Measurements from ENCODE around the gene ERCC5.

The ERCC5 gene

DNA sequence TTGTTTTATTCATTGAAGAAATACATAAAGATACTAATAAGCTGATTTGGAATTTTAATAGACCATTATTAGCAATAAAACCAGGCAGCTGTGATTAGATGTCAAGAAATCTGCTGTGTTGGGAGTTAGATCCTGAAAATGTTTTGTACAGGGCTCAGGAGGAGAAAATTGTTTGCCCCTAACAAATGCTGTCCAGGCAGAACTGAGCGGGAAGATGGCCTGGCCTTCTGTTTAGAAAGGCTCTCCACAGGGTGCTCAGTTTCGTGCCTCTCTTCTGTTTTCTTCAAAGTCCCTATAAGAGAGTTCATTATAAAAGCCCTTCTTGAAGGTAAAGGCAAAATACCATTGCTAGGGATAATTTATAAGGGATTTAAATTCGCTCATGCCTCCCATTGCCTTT lies 64.1 kb downstream of the ERCC5 start:
- Mint-ChIP-seq H3K27me3 (ENCODE audit: low read depth) (peaks cover 6% of the 10 kb centered on the region), H3K4me3 (no peak overlapping the region), H3K4me1 (ENCODE audit: low read depth) (no peaks in the 10 kb centered on the region), H3K9me3 (no peaks in the 10 kb centered on the region), H3K36me3 (ENCODE audit: low read depth) (no peaks in the 10 kb centered on the region), H3K27ac (no peak overlapping the region)
- DNase-seq (ENCODE audit: low spot score) = no peak

DNA sequence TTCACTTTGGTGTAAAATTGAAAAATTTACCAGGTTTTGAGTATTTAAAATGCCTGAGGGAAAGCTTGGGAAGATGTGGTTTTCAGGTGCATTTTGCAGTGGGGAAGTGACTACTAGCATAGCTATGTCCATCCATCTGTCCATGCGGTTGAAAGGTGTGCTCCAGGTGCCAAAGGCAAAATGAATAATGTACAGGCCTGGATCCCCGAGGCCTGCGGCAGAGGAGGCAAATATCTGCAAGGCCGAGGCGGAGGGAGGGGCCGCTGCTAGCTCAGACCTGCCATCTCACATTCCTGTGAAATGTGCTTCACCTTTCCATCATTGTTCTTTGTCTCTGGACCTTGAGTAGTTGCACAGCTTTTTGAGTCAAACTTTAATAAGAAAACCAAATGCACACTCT lies 65.5 kb downstream of the ERCC5 start:
- no peaks in the 10 kb centered on the region for H3K36me3 Mint-ChIP-seq (ENCODE audit: low read depth)
- H3K4me3 Mint-ChIP-seq = no peak overlapping the region
- no peaks in the 10 kb centered on the region for H3K9me3 Mint-ChIP-seq
- no peak for DNase-seq (ENCODE audit: low spot score)
- H3K27ac Mint-ChIP-seq = no peak overlapping the region
- H3K4me1 Mint-ChIP-seq (ENCODE audit: low read depth) = no peaks in the 10 kb centered on the region
- peaks cover 6% of the 10 kb centered on the region for H3K27me3 Mint-ChIP-seq (ENCODE audit: low read depth)

DNA sequence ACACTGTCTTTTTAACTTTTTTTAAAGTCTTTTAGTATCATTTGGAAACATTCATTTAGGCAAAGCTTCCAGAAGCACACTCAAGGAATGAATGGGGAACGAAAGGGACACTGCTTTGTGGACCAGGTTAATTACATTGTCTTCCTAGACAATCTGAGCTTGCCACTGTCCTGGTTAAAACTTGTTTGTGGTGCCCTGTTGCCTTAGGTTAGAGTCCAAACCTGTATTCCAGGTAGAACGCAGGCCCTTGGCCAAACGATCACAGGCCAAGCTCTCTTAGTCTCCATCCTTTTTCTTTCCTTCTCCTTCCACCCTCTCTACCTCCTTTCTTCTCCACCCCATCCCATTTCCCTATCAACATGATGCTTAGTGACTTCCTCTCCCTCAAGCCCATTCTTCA lies 66.8 kb downstream of the ERCC5 start:
- Mint-ChIP-seq H3K36me3 (ENCODE audit: low read depth) (no peaks in the 10 kb centered on the region), H3K9me3 (no peaks in the 10 kb centered on the region), H3K4me3 (no peak overlapping the region), H3K27ac (no peak overlapping the region), H3K27me3 (ENCODE audit: low read depth) (peaks cover 6% of the 10 kb centered on the region), H3K4me1 (ENCODE audit: low read depth) (no peaks in the 10 kb centered on the region)
- no peak for DNase-seq (ENCODE audit: low spot score)

DNA sequence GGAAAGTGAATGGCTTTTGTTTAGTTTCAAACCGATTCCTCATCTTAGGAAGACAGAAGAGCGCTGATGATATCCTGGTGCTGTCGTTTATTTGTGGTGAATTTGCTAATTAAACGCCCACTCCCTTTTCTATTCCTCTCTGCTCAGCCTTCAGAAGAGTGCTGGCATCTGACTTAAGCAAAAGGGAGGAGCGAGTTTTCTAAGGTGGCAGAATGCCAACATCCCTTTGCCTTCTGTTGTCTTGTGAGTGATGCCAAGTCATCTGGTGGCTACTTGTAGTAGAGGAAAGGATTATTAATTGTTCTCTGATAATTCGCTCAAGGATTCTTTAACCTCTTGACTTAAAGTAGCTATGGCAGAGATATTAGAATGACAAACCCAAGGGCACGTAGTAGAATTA lies 68.1 kb downstream of the ERCC5 start:
- no peaks in the 10 kb centered on the region for H3K27me3 Mint-ChIP-seq (ENCODE audit: low read depth)
- H3K9me3 Mint-ChIP-seq = no peaks in the 10 kb centered on the region
- H3K27ac Mint-ChIP-seq = no peak overlapping the region
- H3K4me1 Mint-ChIP-seq (ENCODE audit: low read depth) = no peaks in the 10 kb centered on the region
- H3K36me3 Mint-ChIP-seq (ENCODE audit: low read depth) = no peaks in the 10 kb centered on the region
- no peak overlapping the region for H3K4me3 Mint-ChIP-seq
- no peak for DNase-seq (ENCODE audit: low spot score)

DNA sequence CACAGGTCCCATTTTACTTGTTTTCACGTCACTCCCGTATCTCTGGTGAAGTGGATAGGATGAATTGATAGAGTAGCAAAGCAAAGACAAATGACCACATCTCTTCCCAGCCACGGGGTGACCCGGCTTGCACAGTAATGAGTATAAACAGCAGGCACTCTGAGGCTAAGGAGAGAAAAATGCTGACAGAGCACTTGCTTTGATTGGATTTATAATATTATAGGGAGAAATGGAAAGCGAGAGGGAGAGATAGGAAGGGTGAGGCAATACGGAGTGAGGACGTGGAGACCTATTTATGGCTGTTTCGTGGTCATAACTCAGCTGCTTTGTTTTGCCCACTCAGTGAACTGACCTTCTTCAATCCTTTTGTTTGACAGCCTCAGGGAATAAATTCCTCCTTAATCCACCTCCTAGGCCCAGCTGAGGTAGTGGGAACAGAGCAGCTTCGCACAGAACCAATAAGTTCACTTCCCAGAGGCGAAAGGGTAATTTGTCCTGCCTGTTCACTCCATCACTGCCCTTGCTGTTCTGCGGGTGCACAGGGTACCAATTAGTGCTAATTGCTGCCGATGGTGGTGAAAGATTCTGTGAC lies 68.6 kb downstream of the ERCC5 start:
- DNase-seq (ENCODE audit: low spot score) = no peak
- no peak overlapping the region for H3K4me3 Mint-ChIP-seq
- no peaks in the 10 kb centered on the region for H3K4me1 Mint-ChIP-seq (ENCODE audit: low read depth)
- H3K36me3 Mint-ChIP-seq (ENCODE audit: low read depth) = no peaks in the 10 kb centered on the region
- no peaks in the 10 kb centered on the region for H3K9me3 Mint-ChIP-seq
- no peak overlapping the region for H3K27ac Mint-ChIP-seq
- no peaks in the 10 kb centered on the region for H3K27me3 Mint-ChIP-seq (ENCODE audit: low read depth)

DNA sequence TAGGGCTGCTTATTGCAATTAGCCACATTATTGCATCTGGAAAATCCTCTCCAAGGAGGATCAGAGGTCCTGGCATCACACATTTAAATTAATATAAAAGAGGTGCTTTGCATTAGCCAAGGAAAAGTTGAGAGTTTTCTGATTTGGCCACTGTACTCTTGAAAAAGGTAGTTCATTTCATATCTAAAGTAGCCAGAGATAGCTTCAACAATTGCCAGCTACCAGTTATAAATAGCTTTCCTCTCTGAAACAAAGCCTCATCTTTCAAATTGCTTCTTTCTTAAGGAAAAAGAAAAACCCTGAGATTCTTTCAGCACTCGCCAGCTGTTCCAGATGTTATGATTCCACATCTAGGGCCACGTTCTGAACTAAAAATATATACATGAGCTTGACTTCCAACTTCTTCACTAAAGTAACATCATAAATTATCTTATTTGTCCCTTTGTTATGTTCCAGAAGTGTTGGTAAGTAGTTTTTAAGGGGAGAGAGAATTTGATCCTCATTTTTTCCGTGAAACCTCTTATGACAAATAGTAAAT lies 69.6 kb downstream of the ERCC5 start:
- Mint-ChIP-seq H3K27me3 (ENCODE audit: low read depth) (peaks cover 3% of the 10 kb centered on the region), H3K4me1 (ENCODE audit: low read depth) (no peaks in the 10 kb centered on the region), H3K4me3 (no peak overlapping the region), H3K36me3 (ENCODE audit: low read depth) (no peaks in the 10 kb centered on the region), H3K9me3 (no peaks in the 10 kb centered on the region), H3K27ac (no peak overlapping the region)
- DNase-seq (ENCODE audit: low spot score) = no peak

DNA sequence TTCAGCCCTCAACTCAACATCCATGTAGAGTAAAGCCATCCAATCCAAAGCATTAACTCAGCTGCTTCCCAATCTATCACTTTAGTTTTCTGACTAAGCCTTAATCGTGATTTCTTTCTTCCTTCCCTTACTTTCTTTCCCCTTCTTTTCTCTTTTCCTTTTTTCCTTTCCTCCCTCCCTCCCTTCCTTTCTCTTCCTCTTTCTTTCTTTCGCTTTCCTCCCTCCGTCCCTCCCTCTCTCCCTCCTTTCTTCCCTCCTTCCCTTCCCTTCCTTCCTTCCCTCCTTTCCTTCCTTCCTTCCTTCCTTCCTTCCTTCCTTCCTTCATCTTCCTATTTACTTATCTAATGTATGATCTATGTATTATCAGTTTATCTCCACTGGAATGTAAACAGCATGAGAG lies 71.2 kb downstream of the ERCC5 start:
- Mint-ChIP-seq H3K27me3 (ENCODE audit: low read depth) (peaks cover 3% of the 10 kb centered on the region), H3K36me3 (ENCODE audit: low read depth) (no peaks in the 10 kb centered on the region), H3K9me3 (no peaks in the 10 kb centered on the region), H3K4me3 (no peak overlapping the region), H3K4me1 (ENCODE audit: low read depth) (no peaks in the 10 kb centered on the region), H3K27ac (no peak overlapping the region)
- DNase-seq (ENCODE audit: low spot score) = no peak

DNA sequence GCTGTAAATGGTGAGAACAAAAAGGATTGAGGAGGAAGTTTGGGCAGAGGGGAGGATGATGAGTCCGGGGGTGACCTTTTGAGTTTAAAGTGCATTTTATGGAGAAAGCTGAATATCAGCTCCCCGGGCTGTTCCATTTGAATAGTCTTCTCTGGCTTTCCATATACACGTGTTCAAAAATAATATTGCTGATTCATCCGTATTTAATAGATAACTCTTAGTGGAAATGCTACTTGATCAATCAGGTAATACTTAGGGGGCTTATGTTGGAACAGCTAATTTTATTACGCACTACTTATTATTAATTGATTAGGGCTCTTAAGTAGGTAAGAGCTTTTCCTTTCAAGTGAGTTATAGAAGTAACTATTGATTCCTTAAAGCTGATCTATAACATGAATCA lies 76.4 kb downstream of the ERCC5 start:
- Mint-ChIP-seq H3K27ac (no peak overlapping the region), H3K4me3 (no peak overlapping the region), H3K36me3 (ENCODE audit: low read depth) (no peaks in the 10 kb centered on the region), H3K27me3 (ENCODE audit: low read depth) (peaks cover 3% of the 10 kb centered on the region), H3K4me1 (ENCODE audit: low read depth) (no peaks in the 10 kb centered on the region), H3K9me3 (no peaks in the 10 kb centered on the region)
- DNase-seq (ENCODE audit: low spot score) = no peak
